Neural progenitor cell (in vitro differentiated cells): ENCODE measurements around the gene FJX1. TPM values are rescaled to one million over a fixed set of nuclear protein-coding genes. Genes with fewer than 3 reads are reported as not detected.

Experiments used
- DNase-seq: peaks from one replicate; pipeline ENCODE4 v3.0.0-alpha.2; 2016; ENCODE audit warnings: low spot score
- H2AFZ ChIP-seq: fragments of 200-600 bp; sonication (generic); replicated peaks from 2 replicates; pipeline ENCODE4 v1.6.1; 2016; ENCODE audit warnings: antibody characterized with exemption
- H3F3A ChIP-seq: fragments of 200-600 bp; sonication (generic); 2 replicates; pipeline ENCODE4 v1.6.1; 2016; ENCODE audit warnings: antibody characterized with exemption, low read depth
- H3K27ac ChIP-seq: fragments of 200-600 bp; sonication (generic); 2 replicates; pipeline ENCODE4 v1.5.1; 2016; ENCODE audit warnings: mild to moderate bottlenecking
- H3K27me3 ChIP-seq: fragments of 200-600 bp; sonication (generic); 2 replicates; pipeline ENCODE4 v1.6.1; 2016; ENCODE audit warnings: mild to moderate bottlenecking, moderate library complexity
- H3K36me3 ChIP-seq: fragments of 200-600 bp; sonication (generic); 2 replicates; pipeline ENCODE4 v1.5.1; 2016
- H3K4me1 ChIP-seq: fragments of 200-600 bp; sonication (generic); 2 replicates; pipeline ENCODE4 v1.6.1; 2016; ENCODE audit warnings: mixed run types
- H3K4me2 ChIP-seq: fragments of 200-600 bp; sonication (generic); 2 replicates; pipeline ENCODE4 v1.6.1; 2016
- H3K4me3 ChIP-seq: fragments of 200-600 bp; sonication (generic); 2 replicates; pipeline ENCODE4 v1.5.1; 2016
- H3K79me2 ChIP-seq: fragments of 200-600 bp; sonication (generic); 2 replicates; pipeline ENCODE4 v1.6.1; 2016; ENCODE audit warnings: low read depth
- H3K9ac ChIP-seq: fragments of 200-600 bp; sonication (generic); 2 replicates; pipeline ENCODE4 v1.6.1; 2016
- H3K9me3 ChIP-seq: fragments of 200-600 bp; sonication (generic); 2 replicates; pipeline ENCODE4 v1.5.1; 2016; ENCODE audit warnings: low read depth
- H4K20me1 ChIP-seq: fragments of 200-600 bp; sonication (generic); 2 replicates; pipeline ENCODE4 v1.6.1; 2016; ENCODE audit warnings: low read depth
- H3K27ac Mint-ChIP-seq: 3 replicates; pipeline ENCODE4 v1.8.0; 2021; ENCODE audit warnings: mixed read lengths
- H3K27me3 Mint-ChIP-seq: 2 replicates; pipeline ENCODE4 v1.8.0; 2022; ENCODE audit warnings: low read depth, mild to moderate bottlenecking, inconsistent platforms, moderate library complexity, mixed read lengths; ENCODE audit not compliant: insufficient read depth
- H3K36me3 Mint-ChIP-seq: 3 replicates; pipeline ENCODE4 v1.8.0; 2021; ENCODE audit warnings: mixed read lengths
- H3K4me1 Mint-ChIP-seq: 3 replicates; pipeline ENCODE4 v1.8.0; 2021; ENCODE audit warnings: mixed read lengths
- H3K4me3 Mint-ChIP-seq: 3 replicates; pipeline ENCODE4 v1.8.0; 2021; ENCODE audit warnings: mild to moderate bottlenecking, moderate library complexity, mixed read lengths
- H3K9me3 Mint-ChIP-seq: 3 replicates; pipeline ENCODE4 v1.8.0; 2020; ENCODE audit warnings: mixed read lengths
- CTCF ChIP-seq: fragments of 200-600 bp; sonication (generic); IDR thresholded peaks from 2 replicates; pipeline ENCODE4 v1.5.1; 2017; ENCODE audit warnings: antibody characterized with exemption, mild to moderate bottlenecking
- EZH2 ChIP-seq: fragments of 200-600 bp; sonication (generic); IDR thresholded peaks from 2 replicates; pipeline ENCODE4 v1.6.1; 2017; ENCODE audit warnings: antibody characterized with exemption, mild to moderate bottlenecking, moderate library complexity
- EZH2phosphoT487 ChIP-seq: fragments of 200-600 bp; sonication (generic); IDR thresholded peaks from 2 replicates; pipeline ENCODE4 v1.6.1; 2017; ENCODE audit warnings: antibody characterized with exemption
- total RNA-seq: library from RNA; depleted of rRNA; stranded (reverse); fragments of >200 nt; gene quantifications from 2 replicates; pipeline ENCODE4 v1.2.3, GENCODE V29; 2015; ENCODE audit warnings: low replicate concordance

Gene FJX1
- total RNA-seq, 1 donor from 2014 or later, result 53.3 TPM

GRCh38 chr11:35580397-35580781 lies 37.9 kb upstream of the FJX1 start:
- Histone ChIP-seq H3K9me3 (no peaks in the 10 kb centered on the region), H3K4me1 (peaks cover 2% of the 10 kb centered on the region), H3K4me3 (no peak overlapping the region), H3F3A (no peaks in the 10 kb centered on the region), H2AFZ (no peak overlapping the region), H3K36me3 (no peaks in the 10 kb centered on the region), H3K27ac (no peak overlapping the region), H4K20me1 (no peaks in the 10 kb centered on the region), H3K27me3 (no peaks in the 10 kb centered on the region), H3K79me2 (no peaks in the 10 kb centered on the region), H3K9ac (no peak overlapping the region), H3K4me2 (no peak overlapping the region)
- H3K9me3 Mint-ChIP-seq, result peaks cover 7% of the 10 kb centered on the region
- no peak overlapping the region for H3K4me3 Mint-ChIP-seq
- no peak for DNase-seq
- no peaks in the 10 kb centered on the region for H3K27me3 Mint-ChIP-seq
- no peak for TF ChIP-seq EZH2
- TF ChIP-seq CTCF, result no peak
- no peak for TF ChIP-seq EZH2phosphoT487
- H3K27ac Mint-ChIP-seq, result no peak overlapping the region
- H3K4me1 Mint-ChIP-seq, result peaks cover 21% of the 10 kb centered on the region
- peaks cover 2% of the 10 kb centered on the region for H3K36me3 Mint-ChIP-seq

GRCh38 chr11:35582033-35582432 lies 36.2 kb upstream of the FJX1 start:
- H3K4me1 Mint-ChIP-seq, result peaks cover 29% of the 10 kb centered on the region

GRCh38 chr11:35583126-35583525 lies 35.1 kb upstream of the FJX1 start:
- H3K4me1 ChIP-seq, result peaks cover 24% of the 10 kb centered on the region
- no peaks in the 10 kb centered on the region for H3K9me3 ChIP-seq
- no peaks in the 10 kb centered on the region for H3F3A ChIP-seq
- no peaks in the 10 kb centered on the region for H3K36me3 ChIP-seq
- TF ChIP-seq CTCF (no peak), EZH2phosphoT487 (no peak), EZH2 (no peak)
- no peaks in the 10 kb centered on the region for H3K27me3 ChIP-seq
- no peak overlapping the region for H3K4me2 ChIP-seq
- H3K79me2 ChIP-seq, result no peaks in the 10 kb centered on the region
- H3K9ac ChIP-seq, result no peak overlapping the region
- no peak overlapping the region for H3K27ac ChIP-seq
- DNase-seq, result no peak
- Mint-ChIP-seq H3K4me1 (peaks cover 34% of the 10 kb centered on the region), H3K27ac (no peak overlapping the region), H3K36me3 (no peaks in the 10 kb centered on the region), H3K4me3 (no peak overlapping the region), H3K9me3 (no peaks in the 10 kb centered on the region), H3K27me3 (no peaks in the 10 kb centered on the region)
- H3K4me3 ChIP-seq, result no peak overlapping the region
- no peaks in the 10 kb centered on the region for H4K20me1 ChIP-seq
- H2AFZ ChIP-seq, result no peak overlapping the region

More at GRCh38 chr11:35582033-35582432, 36.2 kb upstream of the FJX1 start:
- no peak for DNase-seq
- H3K4me3 Mint-ChIP-seq, result no peak overlapping the region
- H3K9me3 ChIP-seq, result no peaks in the 10 kb centered on the region
- no peaks in the 10 kb centered on the region for H3K36me3 ChIP-seq
- H3K36me3 Mint-ChIP-seq, result no peaks in the 10 kb centered on the region
- H2AFZ ChIP-seq, result peak overlapping the region; percentile 29
- H3K27ac Mint-ChIP-seq, result no peak overlapping the region
- no peak overlapping the region for H3K4me3 ChIP-seq
- H3K27me3 Mint-ChIP-seq, result no peaks in the 10 kb centered on the region
- TF ChIP-seq EZH2 (no peak), CTCF (no peak), EZH2phosphoT487 (no peak)
- H4K20me1 ChIP-seq, result no peaks in the 10 kb centered on the region
- H3F3A ChIP-seq, result no peaks in the 10 kb centered on the region
- no peaks in the 10 kb centered on the region for H3K9me3 Mint-ChIP-seq
- H3K9ac ChIP-seq, result no peak overlapping the region
- peaks cover 14% of the 10 kb centered on the region for H3K4me1 ChIP-seq
- H3K4me2 ChIP-seq, result no peak overlapping the region
- no peaks in the 10 kb centered on the region for H3K79me2 ChIP-seq
- no peaks in the 10 kb centered on the region for H3K27me3 ChIP-seq
- no peak overlapping the region for H3K27ac ChIP-seq
